ENCODE data around the gene WDR86.

Gene WDR86

DNA sequence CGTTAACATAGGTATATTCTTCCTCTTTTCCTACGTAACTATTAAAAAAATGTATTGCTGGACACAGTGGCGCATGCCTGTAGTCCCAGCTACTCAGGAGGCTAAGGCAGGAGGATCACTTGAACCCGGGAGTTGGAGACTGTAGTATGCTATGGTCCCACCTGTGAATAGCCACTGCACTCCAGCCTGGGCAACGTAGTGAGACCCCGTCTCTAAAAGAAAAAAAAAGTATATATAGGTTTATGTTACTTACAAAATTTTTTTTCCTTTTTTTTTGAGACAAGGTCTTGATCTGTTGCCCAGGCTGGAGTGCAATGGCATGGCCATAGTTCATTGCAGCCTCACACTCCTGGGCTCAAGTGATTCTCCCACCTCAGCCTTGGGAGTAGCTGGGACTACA lies 62.6 kb downstream of the WDR86 start:
- DNase-seq (ENCODE audit: low spot score) = no peak

DNA sequence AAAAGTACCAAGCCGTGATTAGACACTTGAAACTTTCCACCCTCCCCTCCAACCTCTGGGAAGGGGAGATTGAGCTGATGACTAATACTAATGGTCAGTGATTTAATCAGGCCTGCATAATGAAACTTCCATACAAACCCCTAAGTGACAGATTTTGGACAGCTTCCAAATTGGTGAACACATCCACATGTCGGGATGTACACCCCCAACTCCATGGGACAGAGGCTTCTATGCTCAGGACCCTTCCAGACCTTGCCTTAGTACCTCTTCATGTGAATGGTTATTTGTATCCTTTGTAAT lies 63.4 kb downstream of the WDR86 start:
- DNase-seq (ENCODE audit: low spot score) = no peak

DNA sequence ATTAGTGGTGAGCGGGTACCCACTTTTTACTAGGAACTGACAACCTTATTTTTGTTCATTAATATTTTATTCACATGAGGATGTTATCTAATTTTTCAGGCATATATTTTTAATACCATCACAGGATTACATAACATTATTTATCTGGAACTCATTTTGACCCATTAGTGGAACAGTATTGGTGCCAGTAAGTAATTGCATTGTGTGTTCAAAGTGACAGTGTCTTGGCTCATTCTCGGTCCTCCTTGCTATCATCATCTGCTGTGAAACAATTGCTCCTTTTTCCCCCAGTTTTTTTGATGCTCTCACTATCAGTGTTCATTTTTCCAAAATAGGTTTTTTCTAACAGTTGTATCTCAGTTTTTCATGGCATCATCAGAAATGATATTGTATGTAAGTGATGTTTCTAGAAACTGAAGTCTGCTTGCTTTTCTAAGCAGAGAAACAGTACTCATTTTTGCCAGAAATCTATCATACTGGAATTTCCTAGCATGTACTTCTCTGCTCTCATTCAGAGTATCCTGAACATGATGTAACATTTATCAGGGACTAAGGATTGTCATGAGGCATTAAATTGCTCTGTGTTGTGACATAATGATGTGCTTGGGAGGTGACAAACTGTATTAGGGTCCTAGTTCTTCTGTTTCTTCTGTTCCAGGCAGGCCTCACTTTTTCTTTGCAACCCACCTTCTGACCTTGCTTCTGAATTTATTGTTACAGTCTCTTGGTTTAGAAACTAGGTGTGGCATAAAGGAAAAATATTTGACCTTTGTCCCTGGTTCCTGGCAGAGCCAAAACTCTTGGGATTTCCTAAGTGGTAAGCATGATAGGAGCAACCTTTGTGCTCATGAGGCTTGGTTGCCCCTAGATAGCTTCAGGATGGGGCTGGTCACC lies 64.0 kb downstream of the WDR86 start:
- peak; percentile 26 for DNase-seq (ENCODE audit: low spot score)

DNA sequence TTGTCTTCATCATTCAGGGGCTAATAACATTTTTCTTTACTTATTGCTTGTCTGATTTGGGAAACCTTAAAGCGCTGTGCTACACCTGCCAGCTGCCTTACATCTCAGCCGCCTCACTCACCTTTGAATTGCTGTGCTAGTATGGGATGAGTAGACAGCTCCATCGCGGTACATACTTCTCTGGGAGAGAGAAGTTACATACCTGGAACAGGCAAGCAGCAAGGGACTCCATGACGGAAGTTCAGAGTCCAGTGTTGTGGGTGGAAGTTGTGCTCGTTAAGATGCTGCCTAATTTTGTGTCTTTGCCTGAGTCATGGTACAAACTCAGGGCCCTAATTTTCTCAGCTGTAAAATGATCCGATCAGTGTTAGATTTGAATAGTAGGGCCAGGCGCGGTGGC lies 66.3 kb downstream of the WDR86 start:
- no peak for DNase-seq (ENCODE audit: low spot score)

DNA sequence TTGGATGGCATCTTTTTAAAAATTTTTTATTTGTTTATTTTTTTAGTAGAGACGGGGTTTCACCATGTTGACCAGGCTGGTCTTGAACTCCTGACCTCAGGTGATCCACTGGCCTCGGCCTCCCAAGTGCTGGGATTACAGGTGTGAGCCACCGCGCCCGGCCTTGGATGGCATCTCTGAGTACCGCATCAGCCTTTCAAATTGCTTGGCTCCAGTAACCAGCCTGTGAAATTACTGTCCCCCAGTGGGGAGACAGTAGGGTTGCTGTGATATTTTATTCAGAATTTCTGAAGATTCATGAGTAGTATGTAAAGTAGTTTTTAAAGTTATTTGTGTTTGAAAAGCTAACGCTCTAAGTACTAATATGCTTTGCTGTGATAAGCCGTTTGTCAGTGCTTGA lies 67.0 kb downstream of the WDR86 start:
- DNase-seq (ENCODE audit: low spot score) = no peak

DNA sequence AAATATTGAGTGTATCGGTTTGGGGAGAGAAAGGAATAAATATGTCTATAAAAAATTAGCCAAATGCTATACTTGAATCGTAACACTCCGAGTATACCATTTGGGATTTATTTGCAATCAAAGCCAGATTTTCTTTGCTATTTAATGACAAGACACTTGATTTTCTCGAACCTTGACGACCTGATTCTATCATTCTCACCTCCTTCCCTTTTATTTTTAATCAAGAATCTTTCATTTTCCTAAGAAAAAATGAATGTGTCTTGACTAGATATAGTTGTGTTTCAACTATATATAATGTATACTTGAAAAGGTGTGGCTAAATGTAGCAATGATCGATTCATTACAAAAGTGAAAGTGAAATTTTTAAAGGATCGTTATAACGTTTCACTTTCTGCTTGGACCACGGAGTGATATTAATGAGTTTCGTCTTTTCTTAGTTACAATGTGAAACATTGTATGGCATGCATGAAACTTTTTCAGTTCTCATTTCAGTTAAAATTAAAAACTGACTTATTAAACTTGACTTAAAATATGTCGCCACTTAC lies 67.7 kb downstream of the WDR86 start:
- DNase-seq (ENCODE audit: low spot score) = no peak

DNA sequence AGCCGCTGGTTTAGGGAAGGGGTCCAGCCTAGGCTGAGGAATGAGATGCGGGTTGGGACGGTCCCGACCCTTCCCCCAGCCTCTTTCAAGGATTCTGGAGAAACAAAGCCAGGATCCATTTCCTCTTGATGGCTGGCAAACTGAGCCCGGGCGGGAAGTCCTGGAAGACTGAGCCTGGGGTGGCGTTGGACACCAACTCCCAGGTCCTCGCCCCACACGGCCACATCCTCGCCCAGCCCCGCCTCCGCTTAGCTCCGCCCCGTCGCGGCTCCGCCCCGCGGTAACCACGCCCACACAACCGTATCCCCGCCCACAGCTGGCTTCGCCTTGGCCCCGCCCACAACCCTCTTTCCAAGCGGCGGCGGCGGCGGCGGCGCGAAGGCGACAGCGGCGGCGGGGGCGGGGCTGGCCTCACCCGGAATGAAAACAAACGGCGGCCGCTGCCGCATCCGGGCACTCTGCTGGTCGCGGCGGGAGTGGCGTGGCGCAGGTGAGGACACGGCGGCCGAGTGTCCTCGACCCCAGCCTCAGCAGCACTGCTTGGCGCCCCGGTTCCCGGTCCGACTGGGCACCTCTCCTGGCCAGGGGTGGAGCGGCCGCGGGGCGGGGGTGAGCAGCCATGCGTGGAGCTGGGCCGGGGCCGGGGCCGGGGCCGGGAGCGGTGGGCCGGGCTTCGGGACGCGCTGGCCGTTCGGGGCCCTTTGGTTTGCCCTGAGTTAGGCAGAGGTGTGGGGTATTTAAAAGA lies 68.3 kb downstream of the WDR86 start, which contains the start of gene NUB1:
NUB1 (plus strand) TSS at position 456 of the 745 bp plus-strand sequence. CDS start 3,538 bp downstream, outside the sequence.
- peak; percentile 81 for DNase-seq (ENCODE audit: low spot score)

DNA sequence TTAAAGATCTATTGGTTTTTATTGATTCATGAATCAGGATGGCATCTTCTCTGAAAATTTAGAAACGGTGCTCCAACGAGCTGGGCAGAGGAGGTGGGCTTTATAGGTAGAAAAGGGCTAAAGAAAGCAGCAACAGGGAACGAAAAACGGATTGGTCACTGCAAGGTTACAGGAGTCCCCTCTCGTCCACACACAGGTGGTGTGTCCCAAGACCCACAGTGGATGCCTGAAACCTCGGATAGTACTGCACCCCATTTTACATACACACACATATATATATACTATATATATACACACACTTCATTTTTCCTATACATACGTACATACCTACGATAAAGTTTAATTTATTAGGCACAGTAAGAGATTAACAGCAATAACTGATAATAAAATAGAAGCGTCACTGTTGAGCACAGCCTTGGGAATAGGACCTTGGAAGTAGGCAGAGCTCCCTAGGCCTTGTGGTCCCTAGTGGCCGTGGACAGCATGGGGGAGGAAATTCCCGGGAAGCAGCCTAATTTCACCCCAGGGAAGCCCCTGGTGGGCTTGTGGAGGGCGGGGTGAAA lies 69.0 kb downstream of the WDR86 start:
- DNase-seq (ENCODE audit: low spot score) = no peak

DNA sequence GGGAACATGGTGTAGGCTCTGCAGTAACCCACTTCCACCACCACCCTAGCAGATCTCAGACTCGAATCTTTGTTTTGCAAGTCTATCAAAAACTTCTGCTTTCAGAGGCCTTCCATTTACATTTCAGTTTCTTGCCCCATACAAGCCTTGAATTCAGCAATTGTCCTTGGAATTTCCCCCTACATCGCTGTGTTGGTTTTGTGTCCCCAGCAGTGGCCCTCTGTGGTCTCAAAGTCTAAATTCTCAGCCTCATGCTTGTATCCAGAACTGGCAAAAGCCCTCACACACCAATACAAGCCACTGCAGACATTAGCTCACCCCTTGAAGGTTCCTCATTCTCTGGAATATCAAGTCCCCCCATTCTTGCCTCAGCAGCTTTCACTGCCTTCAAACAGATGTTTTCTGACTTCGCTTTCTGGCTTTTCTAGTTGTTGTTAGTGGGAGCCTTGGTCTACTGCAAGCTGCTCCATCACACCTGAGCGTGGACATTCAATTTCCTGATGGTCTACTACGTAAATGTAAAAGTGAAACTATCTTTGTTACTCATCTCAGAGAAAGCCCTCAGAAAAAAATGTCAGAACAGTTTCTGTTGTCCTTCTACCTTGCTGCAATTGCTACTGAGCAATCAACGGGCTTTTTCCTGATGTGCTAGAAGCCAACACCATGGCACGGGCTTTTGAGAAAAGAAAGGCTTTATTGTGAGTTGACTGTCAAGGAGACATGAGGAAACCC lies 70.0 kb downstream of the WDR86 start:
- no peak for DNase-seq (ENCODE audit: low spot score)

DNA sequence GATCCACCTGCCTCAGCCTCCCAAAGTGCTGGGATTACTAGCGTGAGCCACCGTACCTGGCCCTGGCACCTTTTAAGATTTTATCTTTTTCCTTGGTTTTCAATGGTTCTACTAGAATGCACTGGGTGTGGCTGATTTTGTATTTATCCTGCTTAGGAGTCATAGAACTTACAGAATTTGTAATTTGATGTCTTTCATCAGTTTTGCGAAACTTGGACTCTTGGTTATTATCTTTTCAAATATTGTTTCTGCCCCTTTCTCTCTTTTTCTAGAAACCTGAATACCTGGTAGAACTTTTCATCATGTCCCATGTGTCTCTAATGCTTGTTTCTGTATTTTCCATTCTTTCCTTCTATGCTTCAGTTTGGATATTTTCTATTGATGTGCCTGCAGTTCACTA lies 71.0 kb downstream of the WDR86 start:
- no peak for DNase-seq (ENCODE audit: low spot score)

DNA sequence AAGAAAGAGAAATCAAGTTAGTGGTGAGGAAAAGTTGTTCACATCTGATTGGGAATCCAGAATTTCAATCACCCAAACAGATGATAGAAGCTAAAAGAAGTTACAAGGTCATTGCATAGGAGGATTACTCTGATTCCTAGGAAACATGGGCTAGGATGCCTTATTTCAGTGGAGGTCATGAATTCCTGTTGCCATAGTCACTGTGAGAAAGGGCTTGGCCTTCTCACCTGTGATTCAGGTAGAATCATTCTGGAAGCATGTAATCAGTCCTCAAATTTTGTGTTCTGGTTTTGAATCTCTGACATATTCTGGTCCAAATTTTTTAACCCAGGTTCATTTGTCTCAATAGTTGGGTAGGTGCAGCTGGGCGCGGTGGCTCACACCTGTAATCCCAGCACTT lies 72.5 kb downstream of the WDR86 start:
- DNase-seq (ENCODE audit: low spot score) = no peak

DNA sequence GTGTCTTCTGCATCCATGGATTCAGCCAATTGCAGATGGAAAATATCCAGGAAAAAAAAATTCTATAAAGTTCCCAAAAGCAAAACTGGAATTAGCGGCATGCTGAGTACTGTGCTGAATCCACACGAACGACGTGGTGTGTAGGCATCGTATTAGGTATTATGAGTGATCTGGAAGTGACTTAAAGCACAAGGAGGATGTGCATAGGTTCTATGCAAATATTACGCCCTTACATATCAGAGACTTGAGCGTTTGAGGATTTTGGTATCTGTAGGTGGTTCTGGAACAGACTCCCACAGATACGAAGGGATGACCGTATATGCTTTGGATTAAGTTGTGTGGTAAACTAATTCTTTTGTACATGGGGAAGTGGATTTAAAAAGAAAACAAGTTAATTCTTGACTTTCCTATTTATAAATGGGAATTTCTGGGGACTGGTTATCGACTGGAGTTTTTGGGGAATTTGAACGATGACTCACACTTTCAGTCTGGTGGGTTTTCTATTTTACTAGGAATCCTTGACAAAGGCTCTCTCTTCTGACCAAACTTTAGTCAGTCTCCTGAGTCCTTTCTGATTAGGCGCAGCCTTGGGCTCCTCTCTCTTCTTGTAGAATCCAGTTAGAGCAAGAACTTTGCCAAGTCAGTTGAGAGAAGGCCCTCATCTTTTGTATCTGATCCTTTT lies 73.7 kb downstream of the WDR86 start:
- no peak for DNase-seq (ENCODE audit: low spot score)

DNA sequence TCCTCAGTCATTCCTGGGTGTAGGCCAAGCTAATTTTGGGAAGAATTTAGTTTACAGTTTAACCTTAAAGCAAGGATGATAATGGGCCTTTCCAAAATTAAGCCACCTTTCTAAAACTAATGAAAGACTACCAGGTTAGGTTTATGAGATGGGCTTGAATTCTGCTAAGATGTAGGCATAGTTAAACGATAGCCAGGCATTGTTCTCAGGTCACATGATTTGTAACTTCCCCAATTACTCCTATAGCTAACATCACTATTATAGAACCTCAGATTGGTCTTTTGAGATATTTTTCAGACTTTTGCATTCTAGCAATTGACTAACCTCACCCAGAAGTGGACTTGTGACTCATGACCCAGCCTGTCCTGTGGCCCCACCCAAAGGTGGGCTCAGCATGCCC lies 75.2 kb downstream of the WDR86 start:
- DNase-seq (ENCODE audit: low spot score) = no peak

Data from SW480 (cell line).